HL-60 (cell line): Measurements from ENCODE around the gene ADGRG6.

Experiments used
- CTCF ChIP-seq: IDR thresholded peaks from one replicate; pipeline ENCODE4 v1.5.1; 2011; ENCODE audit warnings: low read length, control low read depth, inconsistent platforms; ENCODE audit not compliant: insufficient read depth
- GABPA ChIP-seq: IDR thresholded peaks from 2 replicates; pipeline ENCODE4 v1.6.1; 2012; ENCODE audit warnings: low read depth
- POLR2AphosphoS5 ChIP-seq: IDR thresholded peaks from 2 replicates; pipeline ENCODE4 v1.6.1; 2012; ENCODE audit warnings: low read depth
- REST ChIP-seq: IDR thresholded peaks from 2 replicates; pipeline ENCODE4 v1.6.1; 2012; ENCODE audit warnings: low read depth; ENCODE audit not compliant: insufficient replicate concordance
- SPI1 ChIP-seq: IDR thresholded peaks from 2 replicates; pipeline ENCODE4 v1.6.1; 2012; ENCODE audit warnings: low read depth, mild to moderate bottlenecking, borderline replicate concordance

- TF ChIP-seq CTCF (no peak), POLR2AphosphoS5 (no peak), SPI1 (no peak), GABPA (no peak), REST (no peak)
Observed at GRCh38 chr6:142369266-142369665, 67.5 kb downstream of the ADGRG6 start.
